NB4 (cell line): ENCODE results near the gene MBOAT7.

Source experiments
- MYC ChIP-seq: IDR thresholded peaks from 2 replicates; pipeline ENCODE4 v1.6.1; 2011; ENCODE audit warnings: low read depth, low read length
- TF ChIP-seq, protein P1 (sequence below): IDR thresholded peaks from one replicate; pipeline ENCODE4 v1.5.1; 2012; ENCODE audit warnings: low read depth, low read length

DNA sequence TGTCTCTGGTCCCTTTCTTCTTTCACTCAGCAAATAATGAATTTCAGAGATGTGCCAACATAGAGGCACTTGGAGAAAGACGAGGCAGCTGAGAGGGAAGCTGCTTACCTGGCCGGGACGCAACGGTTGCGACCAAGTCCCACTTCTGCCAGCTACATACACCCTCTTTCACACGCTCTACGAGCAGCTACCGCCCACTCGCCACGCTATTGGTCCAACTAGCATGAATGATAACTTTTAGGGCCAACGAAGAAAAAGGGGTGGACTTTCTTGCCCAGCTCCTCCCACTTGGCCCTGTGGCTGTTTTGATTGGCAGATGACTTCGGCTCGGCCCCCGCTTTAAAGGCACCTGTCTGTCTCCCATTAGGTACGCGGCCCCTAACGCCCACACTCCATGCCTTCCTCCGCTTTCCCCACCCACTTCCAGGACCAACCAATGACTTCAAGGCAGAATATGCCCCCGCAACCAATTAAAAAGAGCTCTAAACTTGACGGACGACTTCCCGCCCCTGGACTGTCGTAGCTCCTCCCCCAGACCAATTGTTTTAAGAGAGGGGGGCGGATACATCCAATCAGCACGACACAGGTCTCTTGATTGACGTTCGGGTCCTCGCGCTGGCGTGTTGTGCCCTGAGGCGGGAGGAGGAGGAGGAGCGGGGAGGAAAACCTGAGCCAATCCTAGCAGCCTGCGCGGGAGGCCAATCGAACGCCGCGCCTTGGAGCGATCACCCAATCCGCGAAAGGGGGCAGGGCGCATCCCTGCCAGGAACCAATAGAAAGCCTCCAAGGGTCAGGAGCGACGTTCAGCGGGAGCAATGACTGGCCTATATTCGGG is 52.3 kb downstream of the MBOAT7 start:
- TF ChIP-seq, protein P1, sequence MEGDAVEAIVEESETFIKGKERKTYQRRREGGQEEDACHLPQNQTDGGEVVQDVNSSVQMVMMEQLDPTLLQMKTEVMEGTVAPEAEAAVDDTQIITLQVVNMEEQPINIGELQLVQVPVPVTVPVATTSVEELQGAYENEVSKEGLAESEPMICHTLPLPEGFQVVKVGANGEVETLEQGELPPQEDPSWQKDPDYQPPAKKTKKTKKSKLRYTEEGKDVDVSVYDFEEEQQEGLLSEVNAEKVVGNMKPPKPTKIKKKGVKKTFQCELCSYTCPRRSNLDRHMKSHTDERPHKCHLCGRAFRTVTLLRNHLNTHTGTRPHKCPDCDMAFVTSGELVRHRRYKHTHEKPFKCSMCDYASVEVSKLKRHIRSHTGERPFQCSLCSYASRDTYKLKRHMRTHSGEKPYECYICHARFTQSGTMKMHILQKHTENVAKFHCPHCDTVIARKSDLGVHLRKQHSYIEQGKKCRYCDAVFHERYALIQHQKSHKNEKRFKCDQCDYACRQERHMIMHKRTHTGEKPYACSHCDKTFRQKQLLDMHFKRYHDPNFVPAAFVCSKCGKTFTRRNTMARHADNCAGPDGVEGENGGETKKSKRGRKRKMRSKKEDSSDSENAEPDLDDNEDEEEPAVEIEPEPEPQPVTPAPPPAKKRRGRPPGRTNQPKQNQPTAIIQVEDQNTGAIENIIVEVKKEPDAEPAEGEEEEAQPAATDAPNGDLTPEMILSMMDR: no peak
- no peak for TF ChIP-seq MYC
